ENCODE measurements around the gene SUMO4.
"Not testable (repeated sequence)": the region's sequence is repeated elsewhere in the genome, so short reads cannot be mapped to it uniquely, and the experiment has no call there.

The SUMO4 gene

DNA sequence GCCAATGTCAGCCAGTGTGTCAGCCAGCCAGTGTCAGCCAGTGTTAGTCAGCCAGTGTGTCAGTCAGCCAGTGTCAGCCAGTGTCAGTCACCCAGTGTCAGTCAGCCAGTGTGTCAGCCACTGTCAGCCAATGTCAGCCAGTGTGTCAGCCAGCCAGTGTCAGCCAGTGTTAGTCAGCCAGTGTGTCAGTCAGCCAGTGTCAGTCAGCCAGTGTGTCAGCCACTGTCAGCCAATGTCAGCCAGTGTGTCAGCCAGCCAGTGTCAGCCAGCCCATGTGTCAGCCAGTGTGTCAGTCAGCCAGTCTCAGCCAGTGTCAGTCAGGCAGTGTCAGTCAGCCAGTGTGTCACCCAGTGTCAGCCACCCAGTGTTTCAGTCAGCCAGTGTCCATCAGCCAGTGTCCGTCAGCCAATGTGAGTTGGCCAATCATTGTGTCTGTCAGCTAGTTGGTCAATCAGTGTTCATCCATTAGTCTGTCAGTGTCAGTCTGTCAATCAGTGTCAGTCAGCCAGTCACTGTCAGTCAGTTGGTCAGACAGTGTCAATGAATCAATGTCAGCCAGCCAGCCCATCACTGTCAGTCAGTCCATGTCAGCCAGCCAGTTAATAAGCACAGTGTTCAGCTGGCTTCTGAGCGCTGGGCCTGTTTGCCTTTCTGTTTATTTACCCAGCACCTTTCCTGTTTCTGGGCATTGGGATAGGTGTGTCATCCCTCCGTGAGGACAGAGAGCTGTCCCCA, 44.5 kb downstream of the SUMO4 start:
- H3K9me3 ChIP-seq (ENCODE audit: control extremely low read depth in 1 of 5, control insufficient read depth in 4 of 5, insufficient read depth in 2 of 5, low read depth in 1 of 5, low read length in 4 of 5); H3K4me3 ChIP-seq (ENCODE audit: control insufficient read depth in 1 of 7, extremely low read depth in 1 of 7, insufficient read depth in 4 of 7, low read depth in 2 of 7, low read length in 6 of 7); H3K4me1 ChIP-seq (ENCODE audit: control extremely low read depth in 1 of 4, control insufficient read depth in 4 of 4, insufficient read depth in 4 of 4, low read length in 3 of 4); POLR2A ChIA-PET; H3K27ac ChIP-seq (ENCODE audit: insufficient read depth in 1 of 2, low read depth in 1 of 2, low read length in 2 of 2, poor library complexity in 1 of 2, severe bottlenecking in 2 of 2); DNase-seq; H3K36me3 ChIP-seq (ENCODE audit: control insufficient read depth in 4 of 4, insufficient read depth in 4 of 4, low read length in 3 of 4): not testable (repeated sequence)
- CTCF ChIA-PET: interaction anchor here (1.0 to 3.1 kb wide), 3 partner anchors 13 to 73 kb away, joined by 4 to 10 read pairs (median 5); no protein-coding TSS in a partner anchor
- 88% methylated on average over 3 of the region's 3 CpGs for WGBS (ENCODE audit: insufficient coverage)
- H3K27me3 ChIP-seq (replicated peaks in 2 of 5; ENCODE audit: control insufficient read depth in 4 of 5, insufficient read depth in 5 of 5, low read length in 4 of 5): peaks cover 0 to 11% (median 0%) of the 10 kb centered on the region in 5 experiments

DNA sequence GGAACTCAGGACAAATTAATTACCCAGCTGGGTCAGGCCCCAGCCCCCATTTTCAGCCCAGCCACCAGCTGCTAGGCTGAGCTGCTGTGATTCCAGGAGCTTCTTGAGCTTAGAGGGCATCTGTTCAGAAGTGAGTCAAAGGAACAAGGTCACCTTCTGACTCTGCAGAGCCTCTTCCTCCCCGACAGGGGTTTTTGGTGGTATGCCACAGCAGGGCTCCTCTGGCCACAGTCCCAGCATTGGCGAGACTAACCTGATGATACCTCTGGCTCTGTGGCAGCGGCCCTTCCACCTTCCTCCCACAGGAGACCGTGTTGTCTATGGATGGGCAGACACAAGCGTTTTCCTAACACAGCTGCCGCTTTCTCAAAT, 45.0 kb downstream of the SUMO4 start:
- DNase-seq: no peak
- CTCF ChIA-PET: interaction anchor here (0.7 to 3.1 kb wide), 3 partner anchors 13 to 390 kb away, joined by 3 to 10 read pairs (median 4); no protein-coding TSS in a partner anchor
- Histone ChIP-seq H3K36me3 (ENCODE audit: control insufficient read depth in 4 of 4, insufficient read depth in 4 of 4, low read length in 3 of 4) (no peaks in the 10 kb centered on the region), H3K27me3 (replicated peaks in 2 of 5; ENCODE audit: control insufficient read depth in 4 of 5, insufficient read depth in 5 of 5, low read length in 4 of 5) (peaks cover 0 to 17% (median 2%) of the 10 kb centered on the region in 5 experiments), H3K27ac (ENCODE audit: insufficient read depth in 1 of 2, low read depth in 1 of 2, low read length in 2 of 2, poor library complexity in 1 of 2, severe bottlenecking in 2 of 2) (no peak overlapping the region), H3K4me1 (ENCODE audit: control extremely low read depth in 1 of 4, control insufficient read depth in 4 of 4, insufficient read depth in 4 of 4, low read length in 3 of 4) (no peaks in the 10 kb centered on the region), H3K4me3 (ENCODE audit: control insufficient read depth in 1 of 7, extremely low read depth in 1 of 7, insufficient read depth in 4 of 7, low read depth in 2 of 7, low read length in 6 of 7) (no peak overlapping the region), H3K9me3 (ENCODE audit: control extremely low read depth in 1 of 5, control insufficient read depth in 4 of 5, insufficient read depth in 2 of 5, low read depth in 1 of 5, low read length in 4 of 5) (no peaks in the 10 kb centered on the region)
- POLR2A ChIA-PET: no interaction called here
- WGBS (ENCODE audit: insufficient coverage): 98% methylated on average over 6 of the region's 6 CpGs

DNA sequence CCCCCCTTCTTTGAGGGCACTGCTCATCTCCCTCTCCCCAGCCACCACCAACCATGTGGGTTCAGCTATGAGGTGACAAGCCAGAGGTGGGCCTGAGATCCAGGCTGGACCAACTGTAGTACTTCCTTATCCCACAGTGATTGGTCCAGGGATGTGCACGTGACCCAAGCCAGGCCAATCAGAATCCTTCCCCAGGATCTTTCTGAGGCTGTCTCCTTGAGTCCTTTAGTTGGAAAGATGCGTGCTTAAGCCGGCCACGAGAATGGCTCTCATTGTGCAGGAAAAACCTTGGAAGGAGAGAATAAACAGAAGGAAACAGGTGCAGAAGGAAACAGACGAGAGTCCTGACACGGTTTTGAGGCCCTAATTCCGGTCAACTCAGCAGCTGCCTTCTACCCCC, 45.5 kb downstream of the SUMO4 start:
- no peak for DNase-seq
- H3K9me3 ChIP-seq (ENCODE audit: control extremely low read depth in 1 of 5, control insufficient read depth in 4 of 5, insufficient read depth in 2 of 5, low read depth in 1 of 5, low read length in 4 of 5): no peaks in the 10 kb centered on the region
- H3K4me1 ChIP-seq (ENCODE audit: control extremely low read depth in 1 of 4, control insufficient read depth in 4 of 4, insufficient read depth in 4 of 4, low read length in 3 of 4): peaks cover 0 to 5% (median 1%) of the 10 kb centered on the region in 4 experiments
- no peaks in the 10 kb centered on the region for H3K36me3 ChIP-seq (ENCODE audit: control insufficient read depth in 4 of 4, insufficient read depth in 4 of 4, low read length in 3 of 4)
- WGBS (ENCODE audit: insufficient coverage): 94% methylated on average over 7 of the region's 7 CpGs
- H3K4me3 ChIP-seq (ENCODE audit: control insufficient read depth in 1 of 7, extremely low read depth in 1 of 7, insufficient read depth in 4 of 7, low read depth in 2 of 7, low read length in 6 of 7): no peak overlapping the region
- CTCF ChIA-PET: interaction anchor here (0.7 to 3.1 kb wide), 3 partner anchors 14 to 390 kb away, joined by 3 to 10 read pairs (median 4); no protein-coding TSS in a partner anchor
- H3K27me3 ChIP-seq (replicated peaks in 2 of 5; ENCODE audit: control insufficient read depth in 4 of 5, insufficient read depth in 5 of 5, low read length in 4 of 5): peaks cover 0 to 22% (median 4%) of the 10 kb centered on the region in 5 experiments
- POLR2A ChIA-PET: no interaction called here
- H3K27ac ChIP-seq (ENCODE audit: insufficient read depth in 1 of 2, low read depth in 1 of 2, low read length in 2 of 2, poor library complexity in 1 of 2, severe bottlenecking in 2 of 2): no peak overlapping the region

DNA sequence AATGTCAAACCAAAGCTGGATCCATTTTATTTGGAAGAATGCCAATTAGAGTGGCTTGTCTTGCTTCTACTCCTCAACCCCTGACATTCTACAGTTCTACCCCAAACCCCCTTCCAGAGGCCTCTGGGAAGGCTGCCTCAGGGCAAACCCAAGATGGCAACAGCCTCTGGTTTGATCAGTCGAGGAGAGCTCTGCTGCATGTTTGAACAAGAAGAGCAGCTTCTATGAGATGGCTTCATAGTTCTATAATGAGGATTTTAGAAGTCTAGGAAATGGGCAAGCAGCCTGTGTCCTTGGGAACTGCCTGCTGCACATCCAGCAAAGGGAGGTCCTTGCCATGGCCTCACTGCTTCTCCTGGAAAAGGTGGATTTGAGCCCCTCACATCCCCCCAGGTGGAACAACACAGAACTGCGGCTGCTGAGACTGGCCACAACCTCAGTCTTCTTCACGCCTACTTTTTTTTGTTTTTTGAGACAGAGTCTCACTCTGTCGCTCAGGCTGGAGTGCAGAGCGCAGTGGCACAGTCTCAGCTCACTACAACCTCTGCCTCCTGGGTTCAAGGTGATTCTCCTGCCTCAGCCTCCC, 46.8 kb downstream of the SUMO4 start:
- Histone ChIP-seq H3K27me3 (replicated peaks in 2 of 5; ENCODE audit: control insufficient read depth in 4 of 5, insufficient read depth in 5 of 5, low read length in 4 of 5) (peaks cover 0 to 35% (median 8%) of the 10 kb centered on the region in 5 experiments), H3K9me3 (ENCODE audit: control extremely low read depth in 1 of 5, control insufficient read depth in 4 of 5, insufficient read depth in 2 of 5, low read depth in 1 of 5, low read length in 4 of 5) (no peaks in the 10 kb centered on the region), H3K36me3 (ENCODE audit: control insufficient read depth in 4 of 4, insufficient read depth in 4 of 4, low read length in 3 of 4) (peaks cover 0 to 1% (median 0%) of the 10 kb centered on the region in 4 experiments), H3K27ac (ENCODE audit: insufficient read depth in 1 of 2, low read depth in 1 of 2, low read length in 2 of 2, poor library complexity in 1 of 2, severe bottlenecking in 2 of 2) (no peak overlapping the region), H3K4me3 (ENCODE audit: control insufficient read depth in 1 of 7, extremely low read depth in 1 of 7, insufficient read depth in 4 of 7, low read depth in 2 of 7, low read length in 6 of 7) (no peak overlapping the region), H3K4me1 (ENCODE audit: control extremely low read depth in 1 of 4, control insufficient read depth in 4 of 4, insufficient read depth in 4 of 4, low read length in 3 of 4) (peaks cover 0 to 15% (median 9%) of the 10 kb centered on the region in 4 experiments)
- ChIA-PET POLR2A (no interaction called here), CTCF (interaction anchor here (0.9 to 3.1 kb wide), 4 partner anchors 13 to 396 kb away, joined by 3 to 10 read pairs (median 4); no protein-coding TSS in a partner anchor)
- DNase-seq: no peak
- 93% methylated on average over 4 of the region's 5 CpGs for WGBS (ENCODE audit: insufficient coverage)

DNA sequence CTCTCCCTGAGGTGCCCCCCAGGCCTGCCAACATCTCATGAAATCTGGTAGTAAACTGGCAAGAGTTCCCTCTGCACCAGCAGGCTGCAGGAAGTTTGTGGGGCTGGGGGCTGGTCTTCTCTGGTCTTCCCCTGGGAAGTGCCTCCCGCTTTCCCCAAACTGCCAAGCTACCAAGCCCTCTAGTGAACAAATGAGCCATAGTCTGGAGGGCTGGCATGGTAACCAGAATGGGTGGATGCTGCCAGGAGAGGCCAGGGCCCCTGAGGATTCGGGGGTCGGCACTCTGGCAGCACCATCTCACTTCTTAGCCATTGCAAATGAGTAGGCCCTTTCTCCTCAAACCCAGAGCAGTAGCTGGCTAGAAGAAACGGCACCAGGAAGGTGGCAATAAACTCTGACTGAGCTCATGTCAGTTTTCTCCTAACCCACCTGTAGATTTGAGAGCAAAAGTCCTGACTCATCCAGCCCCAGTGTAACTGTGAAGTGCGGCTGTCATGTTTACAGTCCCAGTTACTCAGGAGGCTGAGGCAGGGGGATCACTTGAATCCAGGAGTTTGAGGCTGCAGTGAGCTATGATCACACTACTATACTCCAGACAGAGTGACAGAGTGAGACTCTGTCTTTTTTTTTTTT, 48.9 kb downstream of the SUMO4 start:
- H3K36me3 ChIP-seq (ENCODE audit: control insufficient read depth in 4 of 4, insufficient read depth in 4 of 4, low read length in 3 of 4): peaks cover 0 to 4% (median 2%) of the 10 kb centered on the region in 4 experiments
- ChIA-PET POLR2A (no interaction called here), CTCF (interaction anchor here (0.7 to 1.5 kb wide), 3 partner anchors 16 to 67 kb away, joined by 3 to 6 read pairs (median 3); no protein-coding TSS in a partner anchor)
- peaks cover 0 to 51% (median 12%) of the 10 kb centered on the region in 5 experiments for H3K27me3 ChIP-seq (replicated peaks in 2 of 5; ENCODE audit: control insufficient read depth in 4 of 5, insufficient read depth in 5 of 5, low read length in 4 of 5)
- H3K9me3 ChIP-seq (ENCODE audit: control extremely low read depth in 1 of 5, control insufficient read depth in 4 of 5, insufficient read depth in 2 of 5, low read depth in 1 of 5, low read length in 4 of 5): no peaks in the 10 kb centered on the region
- no peak overlapping the region for H3K27ac ChIP-seq (ENCODE audit: insufficient read depth in 1 of 2, low read depth in 1 of 2, low read length in 2 of 2, poor library complexity in 1 of 2, severe bottlenecking in 2 of 2)
- H3K4me1 ChIP-seq (ENCODE audit: control extremely low read depth in 1 of 4, control insufficient read depth in 4 of 4, insufficient read depth in 4 of 4, low read length in 3 of 4): peaks cover 0 to 20% (median 11%) of the 10 kb centered on the region in 4 experiments
- 100% methylated on average over 1 of the region's 5 CpGs for WGBS (ENCODE audit: insufficient coverage)
- no peak for DNase-seq
- no peak overlapping the region for H3K4me3 ChIP-seq (ENCODE audit: control insufficient read depth in 1 of 7, extremely low read depth in 1 of 7, insufficient read depth in 4 of 7, low read depth in 2 of 7, low read length in 6 of 7)

DNA sequence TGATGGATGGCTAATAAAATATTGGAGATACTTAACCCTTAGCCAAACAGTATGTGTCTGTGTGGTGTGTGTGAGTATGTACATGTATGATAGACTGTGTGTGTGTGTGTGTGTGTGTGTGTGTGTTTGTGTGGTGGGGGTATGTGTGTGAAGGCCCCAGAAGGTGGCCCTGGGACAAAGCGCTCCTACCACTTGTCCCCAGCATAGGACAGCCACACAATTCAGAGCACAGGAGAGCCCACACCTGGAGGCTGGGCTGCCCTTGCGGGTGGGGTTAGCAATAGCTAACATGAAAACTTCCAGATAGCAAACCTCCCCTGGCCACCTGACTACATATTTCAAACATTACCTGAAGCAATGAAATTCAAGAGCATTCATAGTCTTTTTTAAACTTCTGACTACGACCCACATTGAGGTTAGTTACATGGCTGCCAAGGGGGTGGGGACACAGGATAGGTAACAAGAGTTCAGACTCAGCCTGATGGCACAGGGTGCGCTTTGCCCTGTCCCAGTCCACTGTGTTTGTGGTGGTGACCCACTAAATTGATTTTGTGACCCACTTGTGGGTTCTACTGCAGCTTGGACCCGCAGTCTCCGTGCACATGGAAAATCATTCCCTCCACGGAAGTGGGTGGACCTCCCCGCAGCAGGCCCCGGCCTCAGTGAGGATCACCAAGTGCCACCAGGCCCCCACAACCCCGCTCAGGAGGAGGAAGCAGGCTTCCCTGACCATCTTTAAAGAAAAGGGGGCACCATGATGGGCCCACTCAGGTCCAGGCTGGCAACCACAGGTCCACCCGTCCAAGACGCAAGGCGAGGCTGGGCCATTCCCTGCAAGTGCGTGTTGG, 50.0 kb downstream of the SUMO4 start:
- peaks cover 0 to 27% (median 19%) of the 10 kb centered on the region in 4 experiments for H3K4me1 ChIP-seq (ENCODE audit: control extremely low read depth in 1 of 4, control insufficient read depth in 4 of 4, insufficient read depth in 4 of 4, low read length in 3 of 4)
- peak overlapping the region in 5 of 7 experiments; percentile 34 to 70 (median 63) for H3K4me3 ChIP-seq (ENCODE audit: control insufficient read depth in 1 of 7, extremely low read depth in 1 of 7, insufficient read depth in 4 of 7, low read depth in 2 of 7, low read length in 6 of 7)
- CTCF ChIA-PET: no interaction called here
- no peak for DNase-seq
- no peaks in the 10 kb centered on the region for H3K9me3 ChIP-seq (ENCODE audit: control extremely low read depth in 1 of 5, control insufficient read depth in 4 of 5, insufficient read depth in 2 of 5, low read depth in 1 of 5, low read length in 4 of 5)
- H3K36me3 ChIP-seq (ENCODE audit: control insufficient read depth in 4 of 4, insufficient read depth in 4 of 4, low read length in 3 of 4): peaks cover 0 to 4% (median 2%) of the 10 kb centered on the region in 4 experiments
- peaks cover 0 to 58% (median 14%) of the 10 kb centered on the region in 5 experiments for H3K27me3 ChIP-seq (replicated peaks in 2 of 5; ENCODE audit: control insufficient read depth in 4 of 5, insufficient read depth in 5 of 5, low read length in 4 of 5)
- H3K27ac ChIP-seq (ENCODE audit: insufficient read depth in 1 of 2, low read depth in 1 of 2, low read length in 2 of 2, poor library complexity in 1 of 2, severe bottlenecking in 2 of 2): no peak overlapping the region
- 97% methylated on average over 12 of the region's 14 CpGs for WGBS (ENCODE audit: insufficient coverage)
- POLR2A ChIA-PET: no interaction called here

All from common myeloid progenitor, CD34-positive (primary cell).